ENCODE data around the gene RAPGEF3. TPM values are rescaled to one million over a fixed set of nuclear protein-coding genes. Genes with fewer than 3 reads are reported as not detected.

RAPGEF3 gene
- total RNA-seq, 4 donors from 2014 or later, result 17.0 to 27.0 (median 22.3) TPM

DNA sequence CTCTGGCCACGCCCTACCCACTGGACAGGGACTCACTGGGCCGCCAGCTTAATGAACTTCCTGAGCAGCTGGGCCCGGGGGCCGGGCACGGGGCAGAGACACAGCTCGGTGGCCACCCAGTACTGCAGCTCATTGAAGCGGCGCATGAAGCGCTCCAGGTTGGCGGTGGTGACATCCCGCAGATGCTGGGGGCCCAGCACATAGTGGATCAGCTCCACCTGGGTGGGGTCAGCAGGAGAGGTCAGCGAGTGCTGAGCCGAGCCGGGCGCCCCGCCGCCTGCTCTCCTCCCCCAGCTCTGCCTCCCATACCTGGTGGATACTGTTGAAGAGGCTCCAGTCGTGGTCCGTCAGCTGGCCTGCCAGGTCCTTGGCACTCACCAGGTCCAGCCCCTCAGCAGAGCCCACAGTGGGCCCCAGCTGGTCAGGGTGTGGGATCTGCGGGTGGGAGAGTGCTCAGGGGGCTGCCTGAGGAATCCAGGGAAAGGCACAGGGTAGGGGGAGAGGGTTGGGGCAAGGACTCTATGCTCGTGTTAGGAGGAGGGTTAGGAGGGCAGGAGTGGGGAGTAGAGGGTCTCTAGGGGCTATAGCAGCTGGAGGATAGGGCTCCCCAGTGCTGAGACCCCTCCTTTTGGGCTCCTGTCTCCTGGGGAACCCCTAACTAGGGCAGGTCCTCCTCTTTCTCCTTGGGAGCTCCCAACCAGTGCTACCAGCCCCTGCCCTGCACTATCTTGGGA is 17.9 kb downstream of the RAPGEF3 start:
- Histone ChIP-seq H3K4me3 (no peak overlapping the region), H3K36me3 (no peaks in the 10 kb centered on the region), H3K27ac (peak overlapping the region in 3 of 4 donors; percentile 47 to 64 (median 56)), H3K27me3 (no peaks in the 10 kb centered on the region), H3K9me3 (no peaks in the 10 kb centered on the region), H3K4me1 (peaks cover 29 to 40% of the 10 kb centered on the region in 2 donors)
- intact Hi-C loops (cut with DNase I; ENCODE audit: low total_unique reads) (no loop called here), in situ Hi-C loops (cut with MboI; ENCODE audit: low sequenced_read_pairs in 4 of 4) (loop anchor here in 3 of 4 donors (5.0 to 25.0 kb wide), 2 partner anchors 37 to 97 kb away; no protein-coding TSS in a partner anchor)
- DNase-seq (no peak), ATAC-seq (no peak)
- no peak for TF ChIP-seq POLR2A (IDR thresholded peaks at IDR 0.05)
- TF ChIP-seq, protein P1, sequence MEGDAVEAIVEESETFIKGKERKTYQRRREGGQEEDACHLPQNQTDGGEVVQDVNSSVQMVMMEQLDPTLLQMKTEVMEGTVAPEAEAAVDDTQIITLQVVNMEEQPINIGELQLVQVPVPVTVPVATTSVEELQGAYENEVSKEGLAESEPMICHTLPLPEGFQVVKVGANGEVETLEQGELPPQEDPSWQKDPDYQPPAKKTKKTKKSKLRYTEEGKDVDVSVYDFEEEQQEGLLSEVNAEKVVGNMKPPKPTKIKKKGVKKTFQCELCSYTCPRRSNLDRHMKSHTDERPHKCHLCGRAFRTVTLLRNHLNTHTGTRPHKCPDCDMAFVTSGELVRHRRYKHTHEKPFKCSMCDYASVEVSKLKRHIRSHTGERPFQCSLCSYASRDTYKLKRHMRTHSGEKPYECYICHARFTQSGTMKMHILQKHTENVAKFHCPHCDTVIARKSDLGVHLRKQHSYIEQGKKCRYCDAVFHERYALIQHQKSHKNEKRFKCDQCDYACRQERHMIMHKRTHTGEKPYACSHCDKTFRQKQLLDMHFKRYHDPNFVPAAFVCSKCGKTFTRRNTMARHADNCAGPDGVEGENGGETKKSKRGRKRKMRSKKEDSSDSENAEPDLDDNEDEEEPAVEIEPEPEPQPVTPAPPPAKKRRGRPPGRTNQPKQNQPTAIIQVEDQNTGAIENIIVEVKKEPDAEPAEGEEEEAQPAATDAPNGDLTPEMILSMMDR (IDR thresholded peaks at IDR 0.05 in 4 of 5, conservative IDR thresholded peaks at IDR 0.05 in 1 of 5), result no peak

DNA sequence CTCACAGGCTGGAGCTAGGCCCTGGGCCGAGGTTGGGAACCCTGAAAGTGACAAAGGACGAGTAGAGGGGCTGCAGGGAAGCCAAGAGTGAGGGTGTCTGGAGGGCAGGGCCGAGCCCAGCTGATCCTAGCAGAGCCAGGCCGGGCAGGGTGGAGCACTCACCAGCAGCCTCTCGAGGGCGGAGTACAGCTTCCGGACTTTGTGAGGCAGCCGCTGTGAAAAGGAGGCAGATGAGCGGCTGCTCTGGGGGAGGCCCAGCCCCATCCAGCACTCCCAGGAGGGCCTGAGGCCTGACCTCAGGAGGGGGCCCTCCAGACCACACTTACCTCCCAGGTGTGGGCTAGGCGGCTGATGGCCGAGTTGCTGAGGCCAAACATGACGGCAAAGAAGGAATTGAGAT is 18.7 kb downstream of the RAPGEF3 start:
- intact Hi-C loops (cut with DNase I; ENCODE audit: low total_unique reads) (no loop called here), in situ Hi-C loops (cut with MboI; ENCODE audit: low sequenced_read_pairs in 4 of 4) (loop anchor here in 3 of 4 donors (5.0 to 25.0 kb wide), 2 partner anchors 37 to 97 kb away; no protein-coding TSS in a partner anchor)
- Histone ChIP-seq H3K27ac (peak overlapping the region; percentile 14 to 64 (median 52)), H3K4me3 (no peak overlapping the region), H3K27me3 (no peaks in the 10 kb centered on the region), H3K9me3 (no peaks in the 10 kb centered on the region), H3K36me3 (no peaks in the 10 kb centered on the region), H3K4me1 (peaks cover 37 to 48% of the 10 kb centered on the region in 2 donors)
- no peak for TF ChIP-seq POLR2A (IDR thresholded peaks at IDR 0.05)
- TF ChIP-seq, protein P1 (IDR thresholded peaks at IDR 0.05 in 4 of 5, conservative IDR thresholded peaks at IDR 0.05 in 1 of 5), result no peak
- ATAC-seq, result no peak
- DNase-seq, result no peak

DNA sequence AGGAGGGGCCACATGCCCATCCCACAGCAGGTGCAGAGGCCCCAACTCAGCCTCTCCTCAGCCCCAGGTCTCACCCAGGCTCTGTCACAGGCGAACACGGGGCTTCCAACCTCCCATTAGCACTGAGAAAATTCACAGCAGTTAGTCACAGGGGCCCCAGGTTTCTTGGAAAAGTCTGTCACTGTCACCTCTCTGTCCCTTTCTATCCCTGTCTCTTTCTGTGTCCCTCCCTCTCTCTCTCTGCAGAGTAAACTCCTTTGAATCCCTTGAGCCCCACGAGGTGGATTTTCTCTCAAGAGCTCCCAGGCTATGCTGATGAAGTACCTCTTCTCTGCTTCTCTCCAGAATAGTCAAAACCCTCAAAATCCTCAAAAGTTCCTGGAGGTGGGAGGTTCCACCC is 19.4 kb downstream of the RAPGEF3 start:
- DNase-seq, result no peak
- no peaks in the 10 kb centered on the region for H3K9me3 ChIP-seq
- intact Hi-C loops (cut with DNase I; ENCODE audit: low total_unique reads) (no loop called here), in situ Hi-C loops (cut with MboI; ENCODE audit: low sequenced_read_pairs in 4 of 4) (loop anchor here in 2 of 4 donors (25.0 kb wide), 1 partner anchor 98 kb away; no protein-coding TSS in a partner anchor)
- ATAC-seq, result no peak
- peak overlapping the region in 3 of 4 donors; percentile 43 to 66 (median 56) for H3K27ac ChIP-seq
- no peak overlapping the region for H3K4me3 ChIP-seq
- H3K4me1 ChIP-seq, result peaks cover 44 to 55% of the 10 kb centered on the region in 2 donors
- no peaks in the 10 kb centered on the region for H3K36me3 ChIP-seq
- TF ChIP-seq POLR2A (IDR thresholded peaks at IDR 0.05), result no peak
- TF ChIP-seq, protein P1 (IDR thresholded peaks at IDR 0.05 in 4 of 5, conservative IDR thresholded peaks at IDR 0.05 in 1 of 5), result no peak
- H3K27me3 ChIP-seq, result no peaks in the 10 kb centered on the region

DNA sequence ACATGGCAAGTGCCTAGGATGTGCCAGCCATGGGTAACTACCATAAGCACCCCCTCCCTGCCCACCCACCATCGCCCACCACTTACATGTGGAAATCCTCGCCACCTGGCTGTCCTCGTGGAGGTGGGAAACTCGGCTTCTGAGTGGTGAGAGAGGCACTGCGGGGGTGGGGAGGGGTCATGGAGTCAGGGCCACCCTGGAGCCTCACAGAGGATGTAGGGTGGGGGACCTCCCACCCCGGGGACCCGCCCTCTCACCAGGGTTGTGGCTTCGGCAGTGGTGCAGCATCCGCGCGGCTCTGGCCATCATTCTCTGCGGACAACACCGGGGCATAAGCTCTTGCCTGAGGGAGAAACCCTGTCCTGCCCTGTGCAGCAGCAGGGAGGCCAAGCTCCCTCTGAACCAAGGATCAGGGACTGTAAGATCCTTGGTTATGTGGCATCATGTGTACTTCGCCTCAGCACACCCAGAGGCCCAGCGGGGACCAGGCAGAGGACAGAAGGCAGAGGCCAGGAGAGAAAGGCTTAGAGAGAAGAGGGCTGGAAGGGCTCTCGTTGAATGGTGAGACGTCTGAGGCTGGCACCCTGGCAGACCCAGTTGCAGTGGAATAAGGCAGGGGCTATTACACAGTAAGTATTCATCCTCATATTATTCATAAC is 20.6 kb downstream of the RAPGEF3 start:
- TF ChIP-seq, protein P1 (IDR thresholded peaks at IDR 0.05 in 4 of 5, conservative IDR thresholded peaks at IDR 0.05 in 1 of 5), result no peak
- Histone ChIP-seq H3K36me3 (no peaks in the 10 kb centered on the region), H3K4me3 (no peak overlapping the region), H3K4me1 (peaks cover 47 to 57% of the 10 kb centered on the region in 2 donors), H3K27me3 (no peaks in the 10 kb centered on the region), H3K9me3 (no peaks in the 10 kb centered on the region), H3K27ac (peak overlapping the region; percentile 61 to 79 (median 64))
- intact Hi-C loops (cut with DNase I; ENCODE audit: low total_unique reads) (loop anchor here (1.0 kb wide), 1 partner anchor 21 kb away; no protein-coding TSS in a partner anchor), in situ Hi-C loops (cut with MboI; ENCODE audit: low sequenced_read_pairs in 4 of 4) (loop anchor here in 2 of 4 donors (25.0 kb wide), 1 partner anchor 99 kb away; no protein-coding TSS in a partner anchor)
- DNase-seq (no peak), ATAC-seq (no peak)
